Nephron progenitor cell (in vitro differentiated cells): ENCODE results near the gene GRM7.

Source experiments
- DNase-seq: peaks from one replicate; pipeline ENCODE4 v3.0.0; 2021
- H3K27ac Mint-ChIP-seq: 2 replicates; pipeline ENCODE4 v1.8.0; 2021; ENCODE audit warnings: mild to moderate bottlenecking, moderate library complexity, mixed read lengths
- H3K27me3 Mint-ChIP-seq: 2 replicates; pipeline ENCODE4 v1.8.0; 2021; ENCODE audit warnings: mild to moderate bottlenecking, low read depth, mixed read lengths; ENCODE audit not compliant: poor library complexity
- H3K36me3 Mint-ChIP-seq: 2 replicates; pipeline ENCODE4 v1.8.0; 2021; ENCODE audit warnings: low read depth, mixed read lengths
- H3K4me1 Mint-ChIP-seq: 2 replicates; pipeline ENCODE4 v1.8.0; 2021; ENCODE audit warnings: mixed read lengths
- H3K4me3 Mint-ChIP-seq: 2 replicates; pipeline ENCODE4 v1.8.0; 2021; ENCODE audit warnings: mild to moderate bottlenecking, moderate library complexity, mixed read lengths
- H3K9me3 Mint-ChIP-seq: 2 replicates; pipeline ENCODE4 v1.8.0; 2021; ENCODE audit warnings: mild to moderate bottlenecking, moderate library complexity, mixed read lengths
- TF ChIP-seq, protein P1 (sequence below): fragments of 200-600 bp; sonication (generic); IDR thresholded peaks from 2 replicates; pipeline ENCODE4 v1.5.0; 2021; ENCODE audit warnings: antibody characterized with exemption

GRM7 gene

DNA sequence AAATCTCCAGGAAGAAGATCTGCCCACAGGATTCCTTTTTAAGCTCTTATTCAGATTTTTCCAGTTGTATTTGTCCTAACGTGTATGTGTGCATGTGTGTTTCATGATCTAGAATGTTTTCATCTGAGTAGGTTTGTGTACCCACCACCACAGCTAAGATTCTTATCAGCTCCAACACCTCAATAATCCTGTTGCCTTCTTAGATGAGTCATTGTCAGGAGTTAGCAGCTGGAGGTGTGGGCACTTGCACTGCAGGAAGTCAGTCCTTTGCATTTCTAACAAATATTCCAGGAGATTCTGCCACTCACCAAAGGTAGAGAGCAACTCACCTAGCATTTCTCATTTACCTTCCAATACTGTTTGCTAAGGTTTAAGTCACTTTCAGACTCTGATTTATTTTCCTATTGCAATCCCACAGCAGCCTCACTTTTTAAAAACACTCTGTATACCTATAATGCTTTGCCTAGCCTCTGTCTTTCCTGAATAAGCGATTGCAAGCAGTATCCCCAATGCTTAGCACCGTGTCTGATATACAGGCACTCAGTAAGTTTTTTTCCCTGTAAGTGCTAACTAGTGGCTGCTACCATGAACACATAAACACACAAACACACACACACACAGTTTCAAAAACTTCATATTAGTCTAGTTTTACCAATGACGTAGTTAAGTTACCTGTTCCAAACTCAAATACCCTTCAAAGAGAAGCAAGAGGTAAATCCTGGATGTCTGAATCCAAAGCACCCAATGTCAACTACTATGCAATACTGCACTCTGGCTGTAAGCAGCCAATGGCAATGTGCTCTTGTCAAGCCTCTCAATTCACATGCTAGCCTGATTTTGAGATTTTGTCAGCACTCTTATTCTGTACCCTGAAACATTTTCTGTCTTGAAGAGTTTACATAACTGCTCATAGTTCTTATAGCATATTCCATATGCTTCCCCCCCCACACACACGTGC, 927.2 kb downstream of the GRM7 start:
- Mint-ChIP-seq H3K9me3 (peaks cover 19% of the 10 kb centered on the region), H3K36me3 (no peaks in the 10 kb centered on the region), H3K27me3 (no peaks in the 10 kb centered on the region), H3K27ac (no peak overlapping the region), H3K4me3 (no peak overlapping the region), H3K4me1 (no peaks in the 10 kb centered on the region)
- DNase-seq, result no peak
- TF ChIP-seq, protein P1, sequence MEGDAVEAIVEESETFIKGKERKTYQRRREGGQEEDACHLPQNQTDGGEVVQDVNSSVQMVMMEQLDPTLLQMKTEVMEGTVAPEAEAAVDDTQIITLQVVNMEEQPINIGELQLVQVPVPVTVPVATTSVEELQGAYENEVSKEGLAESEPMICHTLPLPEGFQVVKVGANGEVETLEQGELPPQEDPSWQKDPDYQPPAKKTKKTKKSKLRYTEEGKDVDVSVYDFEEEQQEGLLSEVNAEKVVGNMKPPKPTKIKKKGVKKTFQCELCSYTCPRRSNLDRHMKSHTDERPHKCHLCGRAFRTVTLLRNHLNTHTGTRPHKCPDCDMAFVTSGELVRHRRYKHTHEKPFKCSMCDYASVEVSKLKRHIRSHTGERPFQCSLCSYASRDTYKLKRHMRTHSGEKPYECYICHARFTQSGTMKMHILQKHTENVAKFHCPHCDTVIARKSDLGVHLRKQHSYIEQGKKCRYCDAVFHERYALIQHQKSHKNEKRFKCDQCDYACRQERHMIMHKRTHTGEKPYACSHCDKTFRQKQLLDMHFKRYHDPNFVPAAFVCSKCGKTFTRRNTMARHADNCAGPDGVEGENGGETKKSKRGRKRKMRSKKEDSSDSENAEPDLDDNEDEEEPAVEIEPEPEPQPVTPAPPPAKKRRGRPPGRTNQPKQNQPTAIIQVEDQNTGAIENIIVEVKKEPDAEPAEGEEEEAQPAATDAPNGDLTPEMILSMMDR, result no peak

DNA sequence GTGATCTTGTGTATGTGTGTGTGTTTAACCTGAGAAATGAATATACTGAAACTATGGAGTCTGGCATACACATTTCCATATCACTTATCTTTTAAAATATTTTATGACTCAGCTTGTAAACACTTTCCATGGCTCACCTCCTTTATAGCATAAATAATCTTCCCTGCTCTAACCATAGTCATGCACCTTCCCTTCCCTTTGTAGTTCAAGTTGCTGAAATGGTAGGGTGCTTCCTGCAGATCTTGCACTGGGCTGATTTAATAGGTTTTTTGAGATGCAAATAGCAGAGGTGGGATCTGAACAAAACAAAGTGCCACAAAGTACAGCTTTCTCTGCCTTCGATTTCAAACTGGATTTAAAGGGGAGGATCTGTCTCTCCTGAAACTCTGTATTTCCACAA, 928.0 kb downstream of the GRM7 start:
- TF ChIP-seq, protein P1, result no peak
- H3K27ac Mint-ChIP-seq, result no peak overlapping the region
- no peak for DNase-seq

DNA sequence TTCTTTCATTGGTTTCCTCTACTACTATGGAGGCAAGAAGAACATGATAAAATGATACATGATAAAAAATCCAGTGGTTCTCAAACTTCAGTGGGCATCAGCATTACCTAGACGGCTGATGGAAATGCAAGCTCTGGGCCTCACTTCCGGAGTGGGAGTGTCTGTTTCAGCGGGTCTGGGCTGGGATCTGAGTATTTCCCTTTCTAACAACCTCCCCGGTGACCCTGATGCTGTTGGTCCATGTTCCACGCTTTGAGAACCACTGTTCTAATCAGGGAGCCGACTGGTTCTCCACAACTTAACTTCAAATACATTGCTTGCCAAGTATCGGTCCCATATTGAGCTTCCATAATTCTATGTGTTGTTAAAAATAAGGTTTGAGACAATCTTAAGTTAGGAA, 928.4 kb downstream of the GRM7 start:
- no peak for DNase-seq
- H3K27ac Mint-ChIP-seq, result no peak overlapping the region

More for the DNA sequence above, 928.0 kb downstream of the GRM7 start:
- Mint-ChIP-seq H3K4me1 (no peaks in the 10 kb centered on the region), H3K27me3 (no peaks in the 10 kb centered on the region), H3K4me3 (no peak overlapping the region), H3K9me3 (peaks cover 12% of the 10 kb centered on the region), H3K36me3 (no peaks in the 10 kb centered on the region)

DNA sequence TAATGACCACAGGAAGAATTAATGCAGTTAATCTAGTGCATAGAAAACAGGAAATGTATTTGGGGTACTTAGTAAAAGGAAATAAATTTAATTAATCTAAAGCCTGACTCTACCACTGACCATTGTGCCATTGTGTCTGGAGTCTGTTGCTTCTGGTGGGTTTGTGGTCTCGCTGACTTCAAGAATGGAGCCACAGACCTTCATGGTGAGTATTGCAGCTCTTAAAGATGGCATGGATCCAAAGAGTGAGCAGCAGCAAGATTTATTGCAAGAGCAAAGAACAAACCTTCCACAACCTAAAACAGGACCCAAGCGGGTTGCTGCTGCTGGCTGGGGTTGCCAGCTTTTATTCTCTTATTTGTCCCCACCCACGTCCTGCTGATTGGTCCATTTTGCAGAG, 929.2 kb downstream of the GRM7 start:
- H3K27me3 Mint-ChIP-seq, result no peaks in the 10 kb centered on the region

More for the DNA sequence above, 928.4 kb downstream of the GRM7 start:
- TF ChIP-seq, protein P1, result no peak
- no peak overlapping the region for H3K4me3 Mint-ChIP-seq
- peaks cover 8% of the 10 kb centered on the region for H3K9me3 Mint-ChIP-seq
- H3K36me3 Mint-ChIP-seq, result no peaks in the 10 kb centered on the region
- no peaks in the 10 kb centered on the region for H3K4me1 Mint-ChIP-seq
- no peaks in the 10 kb centered on the region for H3K27me3 Mint-ChIP-seq

More for the DNA sequence above, 929.2 kb downstream of the GRM7 start:
- Mint-ChIP-seq H3K4me3 (no peak overlapping the region), H3K27ac (no peak overlapping the region), H3K4me1 (no peaks in the 10 kb centered on the region), H3K36me3 (no peaks in the 10 kb centered on the region), H3K9me3 (peaks cover 7% of the 10 kb centered on the region)
- DNase-seq, result no peak
- TF ChIP-seq, protein P1, result no peak
